KMS-11 (cell line): ENCODE results near the gene ZNF385A.

Experiments
- H2AFZ ChIP-seq: fragments of 200-600 bp; sonication (generic); 2 replicates; pipeline ENCODE4 v1.6.1; 2016; ENCODE audit warnings: antibody characterized with exemption, mixed run types, low read depth
- H3K27ac ChIP-seq: fragments of 200-600 bp; sonication (generic); 2 replicates; pipeline ENCODE4 v1.6.1; 2016; ENCODE audit warnings: mild to moderate bottlenecking, mixed run types
- H3K27me3 ChIP-seq: fragments of 200-600 bp; sonication (generic); 2 replicates; pipeline ENCODE4 v1.6.1; 2017; ENCODE audit warnings: mild to moderate bottlenecking, low read depth, mixed run types, moderate library complexity; ENCODE audit not compliant: insufficient read depth
- H3K36me3 ChIP-seq: fragments of 200-600 bp; sonication (generic); 2 replicates; pipeline ENCODE4 v1.6.1; 2017; ENCODE audit warnings: mild to moderate bottlenecking, mixed run types; ENCODE audit not compliant: insufficient read depth
- H3K4me1 ChIP-seq: fragments of 200-600 bp; sonication (generic); 2 replicates; pipeline ENCODE4 v1.6.1; 2016; ENCODE audit warnings: mild to moderate bottlenecking, low read depth, mixed run types; ENCODE audit not compliant: poor library complexity, severe bottlenecking
- H3K4me2 ChIP-seq: fragments of 200-600 bp; sonication (generic); 2 replicates; pipeline ENCODE4 v1.7.0; 2016; ENCODE audit warnings: mild to moderate bottlenecking, mixed run types
- H3K4me3 ChIP-seq: fragments of 200-600 bp; sonication (generic); IDR thresholded peaks from 2 replicates; pipeline ENCODE4 v1.6.1; 2017; ENCODE audit warnings: low read depth, low read length, mixed read lengths; ENCODE audit not compliant: insufficient read depth
- H3K79me2 ChIP-seq: fragments of 200-600 bp; sonication (generic); 2 replicates; pipeline ENCODE4 v1.6.1; 2016; ENCODE audit warnings: low read depth, mixed run types; ENCODE audit not compliant: insufficient read depth
- H3K9ac ChIP-seq: fragments of 200-600 bp; sonication (generic); 2 replicates; pipeline ENCODE4 v1.6.1; 2016; ENCODE audit warnings: mild to moderate bottlenecking, mixed run types
- H4K20me1 ChIP-seq: fragments of 200-600 bp; sonication (generic); 2 replicates; pipeline ENCODE4 v1.6.1; 2016; ENCODE audit warnings: mild to moderate bottlenecking, mixed run types; ENCODE audit not compliant: insufficient read depth
- CTCF ChIP-seq: fragments of 200-600 bp; sonication (generic); conservative IDR thresholded peaks from 2 replicates; pipeline ENCODE4 v1.6.1; 2017; ENCODE audit warnings: low read depth, mild to moderate bottlenecking, antibody characterized with exemption, low read length, moderate library complexity, mixed read lengths

Gene ZNF385A

DNA sequence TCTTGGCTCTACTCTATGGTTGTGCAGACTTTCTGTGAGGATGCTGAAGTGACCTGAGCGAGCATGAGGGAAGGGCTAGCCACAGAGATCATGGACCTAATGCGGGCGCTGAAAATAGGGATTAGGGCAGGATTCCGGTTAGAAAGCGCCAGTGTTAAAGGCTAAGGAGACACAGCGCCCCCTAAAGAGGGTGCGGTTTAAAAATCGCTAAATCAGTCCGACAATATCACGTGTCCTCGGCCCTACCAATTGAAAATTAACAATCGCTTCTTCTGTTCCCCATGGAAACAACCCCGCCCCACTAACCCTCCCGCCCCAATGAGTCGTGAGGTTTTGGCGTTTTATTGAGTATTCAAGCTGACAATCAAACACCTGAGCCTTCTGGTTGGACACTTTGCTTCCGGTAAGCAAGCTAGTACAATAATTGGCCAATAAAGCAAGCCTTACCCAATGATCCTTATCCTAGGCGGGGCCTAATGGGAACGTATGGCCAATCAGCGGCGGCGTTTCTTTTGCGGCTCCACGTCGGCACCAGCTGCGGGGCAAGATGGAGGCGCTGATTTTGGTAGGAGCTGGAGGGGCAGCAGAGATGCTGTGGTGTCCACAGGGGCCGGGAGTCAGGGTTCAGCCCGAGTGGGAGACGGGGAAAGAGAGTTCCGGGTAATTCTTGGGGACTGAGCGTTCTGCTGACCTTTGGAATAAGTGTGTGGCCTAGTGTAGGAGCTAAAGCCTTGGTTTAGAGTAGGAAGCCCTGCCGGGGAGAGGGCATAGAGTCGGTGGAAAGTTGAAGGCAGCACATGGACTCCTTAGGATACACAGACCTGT lies 59.7 kb downstream of the ZNF385A start, which contains the start of gene COPZ1:
Gene COPZ1, plus strand, starts transcription at position 515 of the 825 bp plus-strand sequence. Its CDS starts 33 bp downstream, at position 548.
- peak within 1 kb of the TSS; percentile 97 for H3K4me2 ChIP-seq
- no peaks in the 10 kb centered on the region for H3K36me3 ChIP-seq
- H3K9ac ChIP-seq, result peak within 1 kb of the TSS; percentile 69
- TF ChIP-seq CTCF, result peak; percentile 100
- no peaks in the 10 kb centered on the region for H3K27me3 ChIP-seq
- H3K4me3 ChIP-seq, result no peak within 1 kb of the TSS
- H3K27ac ChIP-seq, result peak within 1 kb of the TSS; percentile 48
- no peaks in the 10 kb centered on the region for H4K20me1 ChIP-seq
- H3K4me1 ChIP-seq, result peaks cover 14% of the 10 kb centered on the region
- peak within 1 kb of the TSS; percentile 98 for H2AFZ ChIP-seq
- H3K79me2 ChIP-seq, result peaks cover 18% of the 10 kb centered on the region

DNA sequence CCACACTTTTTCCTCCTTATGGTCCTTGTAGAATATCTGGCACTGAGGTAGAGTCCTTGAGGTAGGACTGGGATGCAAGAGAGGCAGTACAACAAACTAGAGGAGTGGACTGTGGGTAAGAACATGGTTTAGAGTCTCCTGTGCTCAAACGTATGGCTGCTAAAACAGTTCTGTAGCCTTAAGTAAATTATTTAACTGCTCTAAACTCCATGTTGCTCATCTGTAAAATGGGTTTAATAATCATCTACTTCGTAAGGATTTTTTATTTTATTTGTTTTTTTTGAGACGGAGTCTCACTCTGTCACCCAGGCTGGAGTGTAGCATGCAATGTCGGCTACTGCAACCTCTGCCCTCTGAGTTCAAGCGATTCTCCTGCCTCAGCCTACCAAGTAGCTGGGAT lies 63.2 kb downstream of the ZNF385A start:
- H3K79me2 ChIP-seq, result peaks cover 13% of the 10 kb centered on the region
- no peak overlapping the region for H3K9ac ChIP-seq
- H2AFZ ChIP-seq, result no peak overlapping the region
- peaks cover 7% of the 10 kb centered on the region for H3K4me1 ChIP-seq
- no peak overlapping the region for H3K4me2 ChIP-seq
- TF ChIP-seq CTCF, result no peak
- H4K20me1 ChIP-seq, result no peaks in the 10 kb centered on the region
- H3K4me3 ChIP-seq, result no peak overlapping the region
- no peaks in the 10 kb centered on the region for H3K27me3 ChIP-seq
- no peaks in the 10 kb centered on the region for H3K36me3 ChIP-seq
- H3K27ac ChIP-seq, result no peak overlapping the region
